WTC11 (cell line): ENCODE data around the gene XIST. TPM values are rescaled to one million over a fixed set of nuclear protein-coding genes. Genes with fewer than 3 reads are reported as not detected.

Experiments
- ATAC-seq: fragments of 200-7000 bp; cut with Tn5 transposase; 2 replicates; pipeline ENCODE4 v1.10.0; 2021; ENCODE audit warnings: mild to moderate bottlenecking, moderate library complexity
- CTCF ChIA-PET: fragments of 300-600 bp; sonication (Branson Sonifier 250); formaldehyde crosslinking; loops from one replicate; lab custom pipeline; 2021; ENCODE audit warnings: antibody characterized with exemption; lab: Charles Lee
- POLR2A ChIA-PET: fragments of 350-600 bp; sonication (Branson Sonifier 250); formaldehyde crosslinking; loops from one replicate; lab custom pipeline; 2021; ENCODE audit warnings: antibody characterized with exemption; lab: Charles Lee
- DNase-seq: peaks from one replicate; pipeline ENCODE4 v3.0.0; 2021; ENCODE audit warnings: low spot score
- H3K27ac Mint-ChIP-seq: 2 replicates; pipeline ENCODE4 v1.8.0; 2021; ENCODE audit warnings: mixed read lengths
- H3K27me3 Mint-ChIP-seq: 2 replicates; pipeline ENCODE4 v1.8.0; 2021; ENCODE audit warnings: low read depth, mild to moderate bottlenecking, moderate library complexity, mixed read lengths
- H3K36me3 Mint-ChIP-seq: 2 replicates; pipeline ENCODE4 v1.8.0; 2021; ENCODE audit warnings: mixed read lengths
- H3K4me1 Mint-ChIP-seq: 2 replicates; pipeline ENCODE4 v1.8.0; 2022; ENCODE audit warnings: mixed read lengths
- H3K4me3 Mint-ChIP-seq: 2 replicates; pipeline ENCODE4 v1.8.0; 2021; ENCODE audit warnings: mild to moderate bottlenecking, moderate library complexity, mixed read lengths
- H3K9me3 Mint-ChIP-seq: 2 replicates; pipeline ENCODE4 v1.8.0; 2021; ENCODE audit warnings: mixed read lengths
- ARID4B ChIP-seq: sonication (generic); formaldehyde crosslinking; IDR thresholded peaks from 2 replicates; pipeline ENCODE4 v1.8.0; 2023; ENCODE audit warnings: missing genetic modification reagents, mild to moderate bottlenecking, borderline replicate concordance
- ATF1 ChIP-seq: sonication (generic); formaldehyde crosslinking; IDR thresholded peaks from 2 replicates; pipeline ENCODE4 v1.8.1; 2023; ENCODE audit warnings: mild to moderate bottlenecking, moderate library complexity, missing genetic modification reagents
- ELF4 ChIP-seq: sonication (generic); formaldehyde crosslinking; IDR thresholded peaks from 2 replicates; pipeline ENCODE4 v1.8.1; 2022; ENCODE audit warnings: low read depth, mild to moderate bottlenecking, moderate library complexity, missing genetic modification reagents
- FOXP4 ChIP-seq: sonication (generic); formaldehyde crosslinking; IDR thresholded peaks from 2 replicates; pipeline ENCODE4 v1.8.0; 2022; ENCODE audit warnings: mild to moderate bottlenecking, missing genetic modification reagents
- JAZF1 ChIP-seq: fragments of 250-450 bp; sonication (Bioruptor Pico); IDR thresholded peaks from 2 replicates; pipeline ENCODE4 v1.9.0; 2021; ENCODE audit warnings: moderate library complexity, mild to moderate bottlenecking, inconsistent platforms
- JUN ChIP-seq: sonication (generic); formaldehyde crosslinking; IDR thresholded peaks from 2 replicates; pipeline ENCODE4 v1.8.0; 2023; ENCODE audit warnings: mild to moderate bottlenecking, missing genetic modification reagents
- NR2C2 ChIP-seq: sonication (generic); formaldehyde crosslinking; IDR thresholded peaks from 2 replicates; pipeline ENCODE4 v1.8.0; 2022; ENCODE audit warnings: mild to moderate bottlenecking, missing genetic modification reagents
- RORB ChIP-seq: fragments of 250-450 bp; sonication (Bioruptor Pico); IDR thresholded peaks from 2 replicates; pipeline ENCODE4 v1.9.0; 2021; ENCODE audit warnings: mild to moderate bottlenecking
- SP1 ChIP-seq: sonication (generic); formaldehyde crosslinking; conservative IDR thresholded peaks from 2 replicates; pipeline ENCODE4 v1.8.1; 2022; ENCODE audit warnings: missing genetic modification reagents
- ZNF219 ChIP-seq: sonication (generic); formaldehyde crosslinking; IDR thresholded peaks from 2 replicates; pipeline ENCODE4 v1.8.0; 2023; ENCODE audit warnings: missing genetic modification reagents, mild to moderate bottlenecking, borderline replicate concordance
- ZNF416 ChIP-seq: fragments of 250-450 bp; sonication (Bioruptor Pico); IDR thresholded peaks from 2 replicates; pipeline ENCODE4 v1.9.0; 2021; ENCODE audit warnings: mild to moderate bottlenecking, inconsistent platforms
- total RNA-seq: library from RNA; stranded (reverse); gene quantifications from 3 replicates; pipeline ENCODE4 v1.2.3, GENCODE V29; 2021
- TF ChIP-seq, protein P1 (sequence below): fragments of 250-450 bp; sonication (Bioruptor Pico); IDR thresholded peaks from 2 replicates; pipeline ENCODE4 v1.9.0; 2021; ENCODE audit warnings: mild to moderate bottlenecking

Gene XIST
- total RNA-seq, 1 experiment from 2014 or later: 0.77 TPM

DNA sequence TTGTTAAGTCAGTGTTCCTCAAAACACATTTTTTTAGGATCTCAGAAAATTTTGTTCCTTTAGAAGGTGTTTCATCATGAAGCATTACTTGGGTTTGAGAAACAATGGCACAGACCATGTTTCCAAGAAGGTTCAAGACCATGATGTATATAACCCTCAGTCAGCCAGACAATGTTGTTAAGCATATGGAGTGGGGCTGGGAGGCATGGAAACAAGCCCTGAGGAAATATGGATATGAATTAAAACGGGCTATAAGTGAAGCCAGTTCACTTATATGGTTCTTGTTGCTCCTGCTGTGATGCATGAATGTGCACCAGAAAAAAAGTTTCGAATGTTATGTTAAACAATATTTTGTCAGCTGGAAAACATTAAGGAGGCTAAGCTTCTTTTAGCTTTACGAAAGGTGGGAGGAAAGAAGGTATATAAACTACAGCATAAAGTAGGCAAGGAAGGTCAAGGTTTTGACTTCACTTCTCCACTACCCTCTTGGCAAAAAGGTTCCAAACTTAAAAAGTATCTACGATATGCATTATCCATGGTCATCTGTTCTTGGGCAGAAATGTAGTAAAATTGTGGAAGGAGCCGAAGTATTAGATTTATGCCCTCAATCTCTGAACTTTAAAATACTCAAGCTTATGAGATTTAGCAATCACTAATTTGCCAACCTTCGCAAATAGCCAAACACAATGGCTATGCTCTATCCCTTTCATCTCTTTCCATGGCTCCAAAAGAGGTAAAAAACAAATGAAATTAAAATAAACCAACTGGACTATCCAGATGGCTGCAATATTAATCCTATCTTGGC is 12.2 kb downstream of the XIST start:
- Mint-ChIP-seq H3K4me3 (no peak overlapping the region), H3K4me1 (peaks cover 2% of the 10 kb centered on the region; the same call in 1 of the 2 replicates), H3K36me3 (0 out of 2 replicates have a peak, but pooled peaks cover 4% of the 10 kb centered on the region), H3K27ac (no peak overlapping the region), H3K9me3 (no peaks in the 10 kb centered on the region; the same call in 1 of the 2 replicates), H3K27me3 (peaks cover 5% of the 10 kb centered on the region; the same call in 1 of the 2 replicates)
- CTCF ChIA-PET: no interaction called here
- DNase-seq (no peak), ATAC-seq (no peak)
- POLR2A ChIA-PET: no interaction called here
- TF ChIP-seq SP1 (CRISPR knock-in tag): no peak
- TF ChIP-seq NR2C2 (CRISPR knock-in tag): no peak
- TF ChIP-seq JAZF1 (CRISPR knock-in tag): no peak
- TF ChIP-seq ATF1: no peak

- CTCF ChIA-PET: no interaction called here
- no peak for DNase-seq
Measured at GRCh38 chrX:73839152-73839551, 13.4 kb downstream of the XIST start.

DNA sequence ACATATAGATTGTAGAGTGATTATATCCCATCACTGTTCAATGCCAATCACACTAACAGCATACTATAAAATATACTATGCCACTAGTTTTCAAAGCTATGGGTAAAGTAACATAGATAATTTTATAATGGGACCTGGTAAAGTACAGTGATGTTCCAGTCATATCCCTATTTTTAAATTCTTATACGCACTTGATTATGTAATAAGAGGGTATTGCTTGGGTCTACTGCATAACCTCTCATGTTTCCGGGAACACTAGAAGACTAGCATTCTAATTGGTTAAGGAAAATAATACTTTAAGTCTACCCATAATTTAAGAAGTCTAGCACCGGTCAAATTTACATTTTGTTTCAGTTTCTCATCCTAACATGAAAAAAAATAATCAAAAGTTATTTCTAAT is 14.4 kb downstream of the XIST start:
- POLR2A ChIA-PET: no interaction called here
- H3K9me3 Mint-ChIP-seq: no peaks in the 10 kb centered on the region
- no peaks in the 10 kb centered on the region for H3K4me1 Mint-ChIP-seq

More at GRCh38 chrX:73839152-73839551, 13.4 kb downstream of the XIST start:
- H3K27me3 Mint-ChIP-seq: no peaks in the 10 kb centered on the region
- H3K36me3 Mint-ChIP-seq: no peaks in the 10 kb centered on the region
- H3K9me3 Mint-ChIP-seq: no peaks in the 10 kb centered on the region
- H3K27ac Mint-ChIP-seq: no peak overlapping the region
- ATAC-seq: no peak
- TF ChIP-seq, protein P1, sequence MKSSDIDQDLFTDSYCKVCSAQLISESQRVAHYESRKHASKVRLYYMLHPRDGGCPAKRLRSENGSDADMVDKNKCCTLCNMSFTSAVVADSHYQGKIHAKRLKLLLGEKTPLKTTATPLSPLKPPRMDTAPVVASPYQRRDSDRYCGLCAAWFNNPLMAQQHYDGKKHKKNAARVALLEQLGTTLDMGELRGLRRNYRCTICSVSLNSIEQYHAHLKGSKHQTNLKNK: no peak
- TF ChIP-seq JUN (CRISPR knock-in tag) (no peak), ZNF416 (CRISPR knock-in tag) (no peak), ZNF219 (CRISPR knock-in tag) (no peak), ARID4B (no peak)
- POLR2A ChIA-PET: no interaction called here
- no peak overlapping the region for H3K4me3 Mint-ChIP-seq
- no peaks in the 10 kb centered on the region for H3K4me1 Mint-ChIP-seq

More for the DNA sequence above, 14.4 kb downstream of the XIST start:
- ATAC-seq (no peak), DNase-seq (no peak)
- TF ChIP-seq FOXP4 (CRISPR knock-in tag) (no peak), RORB (CRISPR knock-in tag) (no peak), ELF4 (CRISPR knock-in tag) (no peak)
- H3K4me3 Mint-ChIP-seq: no peak overlapping the region
- H3K27ac Mint-ChIP-seq: no peak overlapping the region
- H3K27me3 Mint-ChIP-seq: no peaks in the 10 kb centered on the region
- no peaks in the 10 kb centered on the region for H3K36me3 Mint-ChIP-seq
- CTCF ChIA-PET: no interaction called here
